Tibial nerve (tissue), 4 donors: Measurements from ENCODE around the gene S100A5. TPM values are rescaled to one million over a fixed set of nuclear protein-coding genes. Genes with fewer than 3 reads are reported as not detected.

Source experiments
- DNase-seq, 2 donors: peaks; one replicate each; pipeline ENCODE4 v3.0.0-alpha.2; 2019; ENCODE audit warnings: low spot score in 2 of 2
- H3K27ac ChIP-seq, 4 donors: fragments of 200-600 bp; sonication (generic) in 3 of 4; one replicate each; pipeline ENCODE4 v1.5.1; 2017 to 2019; ENCODE audit warnings: mild to moderate bottlenecking in 1 of 4
- H3K27me3 ChIP-seq, 2 donors: fragments of 200-600 bp; sonication (generic) in 1 of 2; one replicate each; pipeline versions ENCODE4 v1.5.1 to v1.6.0; 2017 to 2019
- H3K36me3 ChIP-seq, 3 donors: fragments of 200-600 bp; sonication (generic); one replicate each; pipeline ENCODE4 v1.5.1; 2018 to 2019
- H3K4me1 ChIP-seq, 4 donors: fragments of 200-600 bp; sonication (generic) in 3 of 4; one replicate each; pipeline ENCODE4 v1.5.1; 2017 to 2019
- H3K4me3 ChIP-seq, 4 donors: fragments of 200-600 bp; sonication (generic) in 3 of 4; one replicate each; pipeline ENCODE4 v1.5.1; 2017 to 2019; ENCODE audit warnings: mild to moderate bottlenecking in 1 of 4, moderate library complexity in 1 of 4
- H3K9me3 ChIP-seq, 4 donors: fragments of 200-600 bp; sonication (generic) in 3 of 4; one replicate each; pipeline ENCODE4 v1.5.1; 2017 to 2019
- CTCF ChIP-seq, 5 experiments: fragments of 200-600 bp in 3 of 5; fragments of 450-650 bp in 2 of 5; sonication (generic) in 3 of 5; IDR thresholded peaks; one replicate each; pipeline ENCODE4 v1.5.1; 2016 to 2019; ENCODE audit warnings: antibody characterized with exemption in 5 of 5, mild to moderate bottlenecking in 3 of 5, moderate library complexity in 2 of 5
- EP300 ChIP-seq, 2 donors: sonication (generic); formaldehyde crosslinking; IDR thresholded peaks; one replicate each; pipeline ENCODE4 v1.6.1; 2017; ENCODE audit warnings: antibody characterized with exemption in 2 of 2, mild to moderate bottlenecking in 1 of 2
- POLR2A ChIP-seq, 2 donors: fragments of 450-650 bp; IDR thresholded peaks; one replicate each; pipeline ENCODE4 v1.6.1; 2017; ENCODE audit warnings: antibody characterized with exemption in 2 of 2, mild to moderate bottlenecking in 2 of 2, moderate library complexity in 2 of 2
- WGBS, 2 donors: methylation state at CpG; one replicate each; pipeline ENCODE4 v1.1.5; 2018; 5-methylcytosine and 5-hydroxymethylcytosine counted together
- total RNA-seq, 4 donors: library from RNA; depleted of rRNA; stranded (reverse); fragments of >200 nt; gene quantifications; one replicate each; pipeline ENCODE4 v1.1.0, GENCODE V29; 2016

S100A5 gene
- total RNA-seq, 4 donors from 2014 or later, result not detected

- H3K4me1 ChIP-seq, result peaks cover 0 to 22% (median 14%) of the 10 kb centered on the region in 4 donors
- H3K4me3 ChIP-seq, result no peak overlapping the region
- 95 to 97% methylated on average over 3 of the region's 3 CpGs for WGBS, 2 donors
- no peak for TF ChIP-seq POLR2A (IDR thresholded peaks at IDR 0.05)
- no peak for TF ChIP-seq EP300 (IDR thresholded peaks at IDR 0.05)
- no peak for TF ChIP-seq CTCF (IDR thresholded peaks at IDR 0.05)
- DNase-seq, result no peak
- H3K36me3 ChIP-seq, result no peaks in the 10 kb centered on the region
- no peak overlapping the region for H3K27ac ChIP-seq
- no peaks in the 10 kb centered on the region for H3K9me3 ChIP-seq
- no peaks in the 10 kb centered on the region for H3K27me3 ChIP-seq
These were observed 20.8 kb upstream of the S100A5 start for GRCh38 chr1:153561466-153561985.

- Histone ChIP-seq H3K36me3 (no peaks in the 10 kb centered on the region), H3K4me3 (no peak overlapping the region), H3K9me3 (no peaks in the 10 kb centered on the region), H3K4me1 (peaks cover 0 to 16% (median 8%) of the 10 kb centered on the region in 4 donors), H3K27ac (no peak overlapping the region), H3K27me3 (no peaks in the 10 kb centered on the region)
- 82 to 91% methylated on average over 10 of the region's 10 CpGs for WGBS, 2 donors
- TF ChIP-seq EP300 (IDR thresholded peaks at IDR 0.05), result no peak
- no peak for TF ChIP-seq POLR2A (IDR thresholded peaks at IDR 0.05)
- no peak for TF ChIP-seq CTCF (IDR thresholded peaks at IDR 0.05)
- no peak for DNase-seq
These were observed 20.2 kb upstream of the S100A5 start for GRCh38 chr1:153560771-153561465.

DNA sequence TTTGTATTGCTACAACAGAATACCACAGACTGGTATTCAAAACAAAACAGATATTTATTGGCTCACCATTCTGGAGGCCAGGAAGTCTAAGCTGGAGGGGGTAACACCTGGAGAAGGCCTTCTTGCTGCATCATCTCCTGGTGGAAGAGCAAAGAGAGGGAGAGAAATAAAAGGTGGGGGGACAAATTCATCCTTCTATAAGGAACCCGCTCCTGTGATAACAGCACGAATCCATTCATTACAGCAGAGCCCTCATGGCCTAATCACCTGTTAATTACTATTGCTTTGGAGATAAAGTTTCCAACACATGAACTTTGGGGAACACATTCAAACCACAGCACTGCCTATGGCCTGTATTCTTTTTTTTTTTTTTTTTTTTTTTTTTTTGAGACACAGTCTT is 19.5 kb upstream of the S100A5 start:
- DNase-seq, result no peak
- WGBS, 2 donors, result 96 to 100% methylated on average over 2 of the region's 2 CpGs
- Histone ChIP-seq H3K27me3 (no peaks in the 10 kb centered on the region), H3K4me3 (no peak overlapping the region), H3K9me3 (no peaks in the 10 kb centered on the region), H3K36me3 (no peaks in the 10 kb centered on the region), H3K4me1 (peaks cover 0 to 10% (median 1%) of the 10 kb centered on the region in 4 donors), H3K27ac (no peak overlapping the region)
- TF ChIP-seq CTCF (IDR thresholded peaks at IDR 0.05) (no peak), POLR2A (IDR thresholded peaks at IDR 0.05) (no peak), EP300 (IDR thresholded peaks at IDR 0.05) (no peak)

- Histone ChIP-seq H3K27ac (no peak overlapping the region), H3K36me3 (no peaks in the 10 kb centered on the region), H3K9me3 (no peaks in the 10 kb centered on the region), H3K4me3 (no peak overlapping the region), H3K4me1 (peaks cover 0 to 10% (median 0%) of the 10 kb centered on the region in 4 donors), H3K27me3 (no peaks in the 10 kb centered on the region)
- 89 to 97% methylated on average over 3 of the region's 3 CpGs for WGBS, 2 donors
- no peak for DNase-seq
- no peak for TF ChIP-seq POLR2A (IDR thresholded peaks at IDR 0.05)
- TF ChIP-seq CTCF (IDR thresholded peaks at IDR 0.05), result no peak
- TF ChIP-seq EP300 (IDR thresholded peaks at IDR 0.05), result no peak
These were observed 17.1 kb upstream of the S100A5 start for GRCh38 chr1:153557877-153558276.

DNA sequence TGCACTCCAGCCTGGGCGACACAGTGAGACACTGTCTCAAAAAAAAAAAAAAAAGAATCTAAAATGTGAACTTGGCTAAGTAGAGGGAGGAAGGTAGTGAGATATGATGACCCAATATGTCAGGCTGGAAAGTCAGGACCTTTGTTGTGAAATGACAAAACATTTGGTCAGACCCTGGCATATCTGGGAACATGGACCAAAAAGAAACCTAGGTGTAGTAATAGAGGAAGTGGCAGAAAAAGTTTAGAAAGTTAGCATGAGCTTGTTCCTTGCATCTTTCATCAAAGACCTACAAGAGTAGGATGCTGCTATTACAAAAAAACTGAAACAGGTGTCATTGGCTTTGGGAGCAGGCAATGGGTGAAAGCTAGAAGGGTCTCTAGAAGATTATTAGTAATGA is 15.6 kb upstream of the S100A5 start:
- H3K36me3 ChIP-seq, result no peaks in the 10 kb centered on the region
- no peaks in the 10 kb centered on the region for H3K9me3 ChIP-seq
- no peaks in the 10 kb centered on the region for H3K27me3 ChIP-seq
- no peak for TF ChIP-seq POLR2A (IDR thresholded peaks at IDR 0.05)
- no peak for TF ChIP-seq CTCF (IDR thresholded peaks at IDR 0.05)
- no peak for TF ChIP-seq EP300 (IDR thresholded peaks at IDR 0.05)
- H3K4me1 ChIP-seq, result peaks cover 0 to 10% (median 0%) of the 10 kb centered on the region in 4 donors
- no peak overlapping the region for H3K27ac ChIP-seq
- H3K4me3 ChIP-seq, result no peak overlapping the region
- WGBS, 2 donors, result 87 to 100% methylated on average over 1 of the region's 1 CpG
- no peak for DNase-seq
